Parathyroid adenoma (tissue), 2 donors: ENCODE measurements around the gene RGS19.

ENCODE experiments used
- H2AFZ ChIP-seq: fragments of 300-600 bp; sonication (generic); one replicate; pipeline ENCODE4 v1.7.0; 2017; ENCODE audit warnings: antibody characterized with exemption, mild to moderate bottlenecking
- H3K27ac ChIP-seq: fragments of 300-600 bp; sonication (generic); one replicate; pipeline ENCODE4 v1.7.0; 2017
- H3K27me3 ChIP-seq: fragments of 300-600 bp; sonication (generic); one replicate; pipeline ENCODE4 v1.7.0; 2017; ENCODE audit warnings: low read length; ENCODE audit not compliant: control insufficient read depth, insufficient read depth
- H3K36me3 ChIP-seq: fragments of 300-600 bp; sonication (generic); one replicate; pipeline ENCODE4 v1.7.0; 2017; ENCODE audit warnings: low read length; ENCODE audit not compliant: control insufficient read depth, insufficient read depth
- H3K4me1 ChIP-seq: fragments of 300-600 bp; sonication (generic); one replicate; pipeline ENCODE4 v1.7.0; 2017; ENCODE audit warnings: control low read depth
- H3K4me2 ChIP-seq: fragments of 300-600 bp; sonication (generic); one replicate; pipeline ENCODE4 v1.7.0; 2017; ENCODE audit warnings: low read length
- H3K4me3 ChIP-seq: fragments of 300-600 bp; sonication (generic); one replicate; pipeline ENCODE4 v1.7.0; 2017; ENCODE audit warnings: low read depth, low read length
- H3K79me2 ChIP-seq: fragments of 300-600 bp; sonication (generic); one replicate; pipeline ENCODE4 v1.7.0; 2017; ENCODE audit warnings: control low read depth
- H3K9ac ChIP-seq: fragments of 300-600 bp; sonication (generic); one replicate; pipeline ENCODE4 v1.7.0; 2017; ENCODE audit warnings: mild to moderate bottlenecking
- H3K9me3 ChIP-seq: fragments of 300-600 bp; sonication (generic); one replicate; pipeline ENCODE4 v1.7.0; 2017; ENCODE audit warnings: low read length; ENCODE audit not compliant: control insufficient read depth
- TF ChIP-seq, protein P1 (sequence below): fragments of 300-600 bp; sonication (generic); IDR thresholded peaks from one replicate; pipeline ENCODE4 v1.7.0; 2017; ENCODE audit warnings: antibody characterized with exemption, mild to moderate bottlenecking
- donor health status: primary hyperparathyroidism.

RGS19 gene

DNA sequence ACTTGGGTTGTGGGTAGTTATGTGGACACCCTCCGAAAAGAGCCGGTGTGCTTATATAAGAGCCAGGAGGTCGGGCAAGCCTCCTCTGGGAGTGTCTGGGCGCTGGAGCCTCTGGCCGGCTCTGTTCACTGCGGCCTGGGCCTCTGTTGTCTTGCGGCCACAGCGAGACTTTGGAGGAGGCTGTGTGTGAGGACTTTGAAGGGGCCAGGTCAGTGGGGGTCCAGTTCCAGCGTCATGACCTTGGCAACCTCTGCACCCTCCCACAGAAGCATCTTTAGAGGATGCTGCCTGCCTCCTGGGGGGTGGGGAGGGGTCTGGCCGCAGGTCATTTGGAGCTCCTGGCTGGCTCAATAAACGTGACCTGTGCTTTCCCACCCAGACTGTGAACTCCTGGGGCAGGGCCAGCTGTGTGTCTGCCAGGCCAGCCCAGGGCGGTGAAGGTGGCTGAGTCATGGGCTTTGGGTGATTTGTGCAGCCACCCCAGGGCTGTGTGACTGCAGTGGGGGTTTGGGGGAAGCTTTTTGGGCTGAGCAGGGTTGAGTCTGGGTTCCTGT lies 15.1 kb downstream of the RGS19 start:
- Histone ChIP-seq H3K36me3 (no peaks in the 10 kb centered on the region), H3K79me2 (peaks cover 5% of the 10 kb centered on the region), H3K27me3 (no peaks in the 10 kb centered on the region), H2AFZ (peak overlapping the region; percentile 79), H3K4me3 (peak overlapping the region; percentile 71), H3K9ac (no peak overlapping the region), H3K4me1 (peaks cover 20% of the 10 kb centered on the region), H3K9me3 (no peaks in the 10 kb centered on the region), H3K4me2 (peak overlapping the region; percentile 98), H3K27ac (peak overlapping the region; percentile 68)
- TF ChIP-seq, protein P1, sequence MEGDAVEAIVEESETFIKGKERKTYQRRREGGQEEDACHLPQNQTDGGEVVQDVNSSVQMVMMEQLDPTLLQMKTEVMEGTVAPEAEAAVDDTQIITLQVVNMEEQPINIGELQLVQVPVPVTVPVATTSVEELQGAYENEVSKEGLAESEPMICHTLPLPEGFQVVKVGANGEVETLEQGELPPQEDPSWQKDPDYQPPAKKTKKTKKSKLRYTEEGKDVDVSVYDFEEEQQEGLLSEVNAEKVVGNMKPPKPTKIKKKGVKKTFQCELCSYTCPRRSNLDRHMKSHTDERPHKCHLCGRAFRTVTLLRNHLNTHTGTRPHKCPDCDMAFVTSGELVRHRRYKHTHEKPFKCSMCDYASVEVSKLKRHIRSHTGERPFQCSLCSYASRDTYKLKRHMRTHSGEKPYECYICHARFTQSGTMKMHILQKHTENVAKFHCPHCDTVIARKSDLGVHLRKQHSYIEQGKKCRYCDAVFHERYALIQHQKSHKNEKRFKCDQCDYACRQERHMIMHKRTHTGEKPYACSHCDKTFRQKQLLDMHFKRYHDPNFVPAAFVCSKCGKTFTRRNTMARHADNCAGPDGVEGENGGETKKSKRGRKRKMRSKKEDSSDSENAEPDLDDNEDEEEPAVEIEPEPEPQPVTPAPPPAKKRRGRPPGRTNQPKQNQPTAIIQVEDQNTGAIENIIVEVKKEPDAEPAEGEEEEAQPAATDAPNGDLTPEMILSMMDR = no peak

- H2AFZ ChIP-seq = peak overlapping the region; percentile 79
- peak overlapping the region; percentile 57 for H3K9ac ChIP-seq
- peak overlapping the region; percentile 68 for H3K27ac ChIP-seq
- no peaks in the 10 kb centered on the region for H3K36me3 ChIP-seq
- TF ChIP-seq, protein P1 = no peak
- H3K9me3 ChIP-seq = no peaks in the 10 kb centered on the region
- no peaks in the 10 kb centered on the region for H3K27me3 ChIP-seq
- peaks cover 20% of the 10 kb centered on the region for H3K4me1 ChIP-seq
- peaks cover 5% of the 10 kb centered on the region for H3K79me2 ChIP-seq
- H3K4me2 ChIP-seq = peak overlapping the region; percentile 98
- H3K4me3 ChIP-seq = peak overlapping the region; percentile 71
These were observed 15.8 kb downstream of the RGS19 start for GRCh38 chr20:64063389-64064144.

DNA sequence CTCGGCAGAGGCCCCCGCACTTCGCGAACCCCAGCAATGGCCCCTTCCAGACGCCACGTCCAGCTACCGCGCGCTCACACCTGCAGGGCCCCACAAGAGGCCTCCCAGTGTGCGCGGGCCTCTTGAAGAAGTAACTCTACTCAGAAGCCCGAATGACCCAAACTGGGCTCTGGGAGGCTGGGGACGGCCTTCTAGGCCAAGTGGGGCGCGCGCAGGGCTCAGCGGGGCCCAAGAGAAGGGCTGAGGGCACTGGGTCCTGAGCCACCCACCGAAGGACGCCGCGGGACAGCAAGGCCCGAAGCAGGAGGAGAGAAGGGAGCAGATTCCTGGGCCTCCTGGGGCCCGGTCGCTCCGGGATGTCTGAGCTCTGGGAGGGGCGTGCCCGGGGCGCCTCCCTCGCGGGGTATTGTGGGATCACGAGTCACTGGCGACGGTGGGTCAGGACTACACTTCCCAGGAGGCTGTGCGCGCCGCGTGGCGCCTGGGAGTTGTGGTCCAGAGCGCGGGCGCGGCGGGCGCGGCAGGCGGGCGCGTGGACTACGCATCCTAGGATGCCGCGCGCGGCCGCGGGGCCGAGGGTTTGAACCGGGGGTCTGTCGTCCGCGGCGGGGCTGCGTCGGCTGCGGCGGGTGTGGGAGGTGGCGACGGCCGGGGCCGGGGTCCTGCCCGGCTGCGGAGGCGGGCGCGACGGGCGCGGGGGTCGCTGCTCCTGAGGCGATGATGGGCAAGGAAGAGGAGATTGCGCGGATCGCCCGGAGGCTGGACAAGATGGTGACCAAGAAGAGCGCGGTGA lies 16.5 kb downstream of the RGS19 start, which contains the start of gene TCEA2:
TCEA2 (plus strand) TSS at position 603 of the 793 bp plus-strand sequence; CDS start at position 718, 115 bp downstream.
- Histone ChIP-seq H3K36me3 (no peaks in the 10 kb centered on the region), H3K9me3 (no peaks in the 10 kb centered on the region), H3K27me3 (no peaks in the 10 kb centered on the region), H3K27ac (peak within 1 kb of the TSS; percentile 87), H3K4me3 (peak within 1 kb of the TSS; percentile 71), H3K9ac (peak within 1 kb of the TSS; percentile 57), H3K4me1 (peaks cover 20% of the 10 kb centered on the region), H2AFZ (peak within 1 kb of the TSS; percentile 92), H3K79me2 (peaks cover 5% of the 10 kb centered on the region), H3K4me2 (peak within 1 kb of the TSS; percentile 98)
- TF ChIP-seq, protein P1 = no peak

DNA sequence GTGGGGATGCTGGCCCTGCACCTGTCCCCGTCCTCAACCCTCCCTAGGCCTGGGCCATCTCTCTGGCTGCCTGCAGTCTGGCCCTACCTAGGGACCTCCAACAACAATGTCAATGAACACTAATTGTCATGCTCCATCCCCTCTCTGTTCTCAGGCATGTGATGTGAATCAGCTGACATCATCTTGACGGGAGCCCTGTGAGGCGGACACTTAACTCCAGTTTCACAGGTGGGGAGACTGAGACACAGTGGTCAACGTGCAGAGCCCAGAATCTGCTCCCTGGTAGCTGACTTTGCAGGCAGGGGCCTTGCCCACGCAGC lies 17.1 kb downstream of the RGS19 start:
- H3K27me3 ChIP-seq = no peaks in the 10 kb centered on the region
- H3K9me3 ChIP-seq = no peaks in the 10 kb centered on the region
- H3K79me2 ChIP-seq = peaks cover 5% of the 10 kb centered on the region
- H3K4me2 ChIP-seq = peak overlapping the region; percentile 88
- TF ChIP-seq, protein P1 = no peak
- H3K9ac ChIP-seq = peak overlapping the region; percentile 22
- H3K4me1 ChIP-seq = peaks cover 20% of the 10 kb centered on the region
- peak overlapping the region; percentile 92 for H2AFZ ChIP-seq
- H3K4me3 ChIP-seq = peak overlapping the region; percentile 71
- peak overlapping the region; percentile 87 for H3K27ac ChIP-seq
- H3K36me3 ChIP-seq = no peaks in the 10 kb centered on the region
